ENCODE results near the gene SYMPK. TPM values are rescaled to one million over a fixed set of nuclear protein-coding genes. Genes with fewer than 3 reads are reported as not detected.
A peak's percentile ranks its signal among the peaks of the same experiment; 100 is the strongest.

SYMPK gene
- total RNA-seq, 1 donor from 2014 or later, result 114 TPM

GRCh38 chr19:45876411-45877197, 13.7 kb upstream of the SYMPK start:
- Mint-ChIP-seq H3K4me1 (ENCODE audit: low read depth) (peaks cover 69% of the 10 kb centered on the region), H3K36me3 (ENCODE audit: insufficient read depth) (peaks cover 7% of the 10 kb centered on the region), H3K27ac (peak overlapping the region; percentile 94), H3K9me3 (ENCODE audit: low read depth) (no peaks in the 10 kb centered on the region), H3K4me3 (ENCODE audit: low read depth) (peak overlapping the region; percentile 27), H3K27me3 (no peaks in the 10 kb centered on the region)
- no peak for TF ChIP-seq CTCF (IDR thresholded peaks at IDR 0.05; ENCODE audit: unreplicated experiment)
- peak; percentile 19 for DNase-seq (ENCODE audit: low spot score, unreplicated experiment)

GRCh38 chr19:45876161-45876410, 13.1 kb upstream of the SYMPK start:
- no peaks in the 10 kb centered on the region for H3K27me3 Mint-ChIP-seq
- H3K27ac Mint-ChIP-seq, result peak overlapping the region; percentile 94
- H3K4me3 Mint-ChIP-seq (ENCODE audit: low read depth), result peak overlapping the region; percentile 27
- peaks cover 64% of the 10 kb centered on the region for H3K4me1 Mint-ChIP-seq (ENCODE audit: low read depth)
- peaks cover 7% of the 10 kb centered on the region for H3K36me3 Mint-ChIP-seq (ENCODE audit: insufficient read depth)
- no peak for TF ChIP-seq CTCF (IDR thresholded peaks at IDR 0.05; ENCODE audit: unreplicated experiment)
- DNase-seq (ENCODE audit: low spot score, unreplicated experiment), result no peak
- H3K9me3 Mint-ChIP-seq (ENCODE audit: low read depth), result no peaks in the 10 kb centered on the region

GRCh38 chr19:45874620-45874966, 11.6 kb upstream of the SYMPK start:
- Mint-ChIP-seq H3K4me1 (ENCODE audit: low read depth) (peaks cover 54% of the 10 kb centered on the region), H3K9me3 (ENCODE audit: low read depth) (no peaks in the 10 kb centered on the region), H3K36me3 (ENCODE audit: insufficient read depth) (peaks cover 7% of the 10 kb centered on the region), H3K27me3 (no peaks in the 10 kb centered on the region), H3K4me3 (ENCODE audit: low read depth) (peak overlapping the region; percentile 11), H3K27ac (peak overlapping the region; percentile 66)
- no peak for DNase-seq (ENCODE audit: low spot score, unreplicated experiment)
- no peak for TF ChIP-seq CTCF (IDR thresholded peaks at IDR 0.05; ENCODE audit: unreplicated experiment)

GRCh38 chr19:45873219-45873772, 10.3 kb upstream of the SYMPK start:
- TF ChIP-seq CTCF (IDR thresholded peaks at IDR 0.05; ENCODE audit: unreplicated experiment), result no peak
- peak overlapping the region; percentile 43 for H3K4me3 Mint-ChIP-seq (ENCODE audit: low read depth)
- H3K27me3 Mint-ChIP-seq, result no peaks in the 10 kb centered on the region
- no peak for DNase-seq (ENCODE audit: low spot score, unreplicated experiment)
- H3K27ac Mint-ChIP-seq, result no peak overlapping the region
- peaks cover 7% of the 10 kb centered on the region for H3K36me3 Mint-ChIP-seq (ENCODE audit: insufficient read depth)
- H3K9me3 Mint-ChIP-seq (ENCODE audit: low read depth), result no peaks in the 10 kb centered on the region
- H3K4me1 Mint-ChIP-seq (ENCODE audit: low read depth), result peaks cover 43% of the 10 kb centered on the region

- H3K36me3 Mint-ChIP-seq (ENCODE audit: insufficient read depth), result peaks cover 7% of the 10 kb centered on the region
- no peak for DNase-seq (ENCODE audit: low spot score, unreplicated experiment)
- no peak overlapping the region for H3K27ac Mint-ChIP-seq
- TF ChIP-seq CTCF (IDR thresholded peaks at IDR 0.05; ENCODE audit: unreplicated experiment), result no peak
- no peaks in the 10 kb centered on the region for H3K9me3 Mint-ChIP-seq (ENCODE audit: low read depth)
- no peak overlapping the region for H3K4me3 Mint-ChIP-seq (ENCODE audit: low read depth)
- H3K27me3 Mint-ChIP-seq, result no peaks in the 10 kb centered on the region
- H3K4me1 Mint-ChIP-seq (ENCODE audit: low read depth), result peaks cover 38% of the 10 kb centered on the region
These were observed 9.4 kb upstream of the SYMPK start for GRCh38 chr19:45872095-45872919.

Data from progenitor cell of endocrine pancreas (in vitro differentiated cells).